Middle frontal gyrus (tissue), 1 donor: ENCODE data around the gene HYCC2.
"Not testable (repeated sequence)": the region's sequence is repeated elsewhere in the genome, so short reads cannot be mapped to it uniquely, and the experiment has no call there.

Experiments used
- DNase-seq: peaks from one replicate; pipeline ENCODE4 v3.0.0-alpha.2; 2015; ENCODE audit warnings: low spot score; ENCODE audit errors: extremely low spot score

HYCC2 gene

DNA sequence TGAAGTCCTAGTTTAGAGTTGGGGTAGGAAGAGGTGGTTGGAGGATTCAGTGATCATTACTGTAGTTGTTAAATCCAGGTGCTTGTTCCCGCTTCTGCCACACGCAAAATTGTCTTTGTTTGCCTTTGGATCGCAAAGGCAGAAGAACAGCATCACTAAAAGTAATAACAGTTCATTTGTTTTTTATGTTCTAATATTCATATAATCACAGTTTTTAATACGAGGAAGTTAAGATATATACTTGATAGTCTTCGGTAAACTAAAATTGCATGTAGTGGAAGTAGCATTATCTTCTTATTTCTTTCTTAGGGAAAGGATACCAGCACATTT, 695 bp upstream of the HYCC2 start:
- no peak for DNase-seq

DNA sequence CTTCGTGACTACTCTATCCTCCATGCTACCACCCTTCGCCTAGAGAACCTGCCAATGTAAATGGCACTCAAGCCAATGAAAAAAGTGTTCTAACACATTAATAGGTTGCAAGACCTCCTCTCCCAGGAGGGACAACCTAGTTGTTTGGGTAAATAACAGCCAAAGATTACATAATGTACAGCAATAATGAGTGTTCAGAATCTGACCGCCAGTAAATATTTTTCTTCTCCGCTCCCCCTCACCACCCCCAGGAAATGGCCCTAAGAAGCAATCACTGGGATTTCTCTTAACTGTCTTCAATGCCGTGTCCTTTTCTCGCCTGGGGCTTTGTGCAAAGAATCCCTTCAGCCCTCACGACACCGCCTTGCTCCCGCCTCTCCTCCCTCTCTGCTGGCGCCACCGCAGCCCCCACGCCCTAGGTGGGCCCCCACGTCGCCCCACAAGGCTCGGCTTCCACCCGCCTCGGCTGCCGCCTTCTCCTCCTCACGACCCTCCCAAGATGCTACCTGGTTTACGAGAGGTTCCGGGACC, 458 bp downstream of the HYCC2 start:
- DNase-seq = no peak

DNA sequence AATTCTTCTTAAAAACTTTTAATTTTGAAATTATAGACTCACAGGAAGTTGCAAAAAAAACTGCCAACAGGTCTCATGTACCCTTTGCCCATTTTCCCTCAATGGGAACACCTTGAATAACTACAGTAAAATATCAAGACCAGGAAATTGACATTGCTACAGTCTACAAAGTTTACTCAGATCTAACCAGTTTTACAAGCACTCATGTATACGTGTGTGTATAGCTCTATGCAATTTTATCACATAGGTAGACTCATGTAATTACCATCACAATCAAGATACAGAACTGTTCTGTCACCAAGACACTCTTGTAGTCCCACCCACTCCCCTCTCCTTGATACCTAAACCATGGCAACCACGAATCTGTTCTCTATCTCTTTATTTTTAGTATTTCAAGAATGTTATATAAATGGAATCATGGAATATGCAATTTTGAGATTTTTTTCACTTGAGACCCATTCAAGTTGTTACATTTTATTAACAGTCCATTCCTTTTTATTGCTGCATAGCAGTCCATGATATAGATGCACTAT, 6.6 kb downstream of the HYCC2 start:
- no peak for DNase-seq

DNA sequence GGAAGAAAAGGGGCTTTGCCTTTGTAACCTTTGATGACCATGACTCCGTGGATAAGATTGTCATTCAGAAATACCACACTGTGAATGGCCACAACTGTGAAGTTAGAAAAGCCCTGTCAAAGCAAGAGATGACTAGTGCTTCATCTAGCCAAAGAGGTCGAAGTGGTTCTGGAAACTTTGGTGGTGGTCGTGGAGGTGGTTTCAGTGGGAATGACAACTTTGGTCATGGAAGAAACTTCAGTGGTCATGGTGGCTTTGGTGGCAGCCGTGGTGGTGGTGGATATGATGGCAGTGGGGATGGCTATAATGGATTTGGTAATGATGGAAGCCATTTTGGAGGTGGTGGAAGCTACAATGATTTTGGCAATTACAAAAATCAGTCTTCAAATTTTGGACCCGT, 8.0 kb downstream of the HYCC2 start:
- DNase-seq = not testable (repeated sequence)

DNA sequence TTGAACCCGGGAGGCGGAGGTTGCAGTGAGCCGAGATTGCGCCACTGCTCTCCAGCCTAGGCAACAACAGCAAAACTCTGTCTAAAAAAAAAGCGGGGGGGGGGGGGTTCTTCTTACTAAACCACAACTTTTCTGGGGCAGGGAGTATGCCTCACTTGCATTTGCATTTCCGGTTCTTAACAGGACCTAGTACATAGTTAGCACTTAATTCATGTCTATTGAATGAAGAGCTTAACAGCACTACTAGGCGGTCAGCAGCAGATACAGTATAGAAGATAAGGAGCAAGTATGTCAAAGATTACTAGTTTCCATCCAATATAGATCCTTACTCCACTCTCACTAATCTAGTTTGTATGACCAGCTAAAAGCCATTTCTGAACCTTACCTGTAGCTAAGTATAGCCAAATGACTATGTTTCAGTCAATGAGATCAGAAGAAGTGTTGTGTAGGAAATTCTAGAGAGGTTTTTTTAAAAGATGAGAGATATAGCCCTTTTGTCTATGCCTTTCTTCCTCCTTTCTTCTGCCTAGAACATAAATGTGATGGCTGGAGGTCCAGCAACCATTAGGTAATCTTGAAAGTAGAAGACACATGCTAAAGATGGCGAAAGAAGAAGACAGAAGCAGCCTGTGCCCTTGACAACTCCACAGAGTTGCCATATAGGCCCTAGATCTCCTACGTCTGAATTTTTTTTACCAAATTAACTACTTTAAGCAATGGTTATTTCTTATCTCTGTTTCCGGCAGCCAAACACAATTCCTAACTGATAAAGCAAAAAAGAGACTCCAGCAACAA, 11.3 kb downstream of the HYCC2 start:
- DNase-seq = no peak

DNA sequence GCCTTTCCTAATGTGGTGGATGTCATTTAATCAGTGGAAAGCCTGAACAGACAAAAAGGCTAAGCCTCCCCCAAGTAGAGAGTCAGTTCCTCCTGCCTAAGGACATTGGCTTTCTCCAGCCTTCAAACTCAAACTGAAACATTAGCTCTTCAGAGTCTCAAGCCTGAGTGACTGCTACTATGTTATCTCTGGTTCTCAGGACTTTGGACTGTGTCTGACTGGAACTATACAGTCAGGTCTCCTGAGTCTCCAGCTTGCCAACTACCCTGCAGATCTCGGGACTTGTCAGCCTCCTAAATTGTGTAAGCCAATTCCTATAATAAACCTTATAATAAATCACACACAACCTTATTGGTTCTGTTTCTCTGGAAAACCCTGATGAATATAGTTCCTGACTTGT, 12.6 kb downstream of the HYCC2 start:
- DNase-seq = no peak

DNA sequence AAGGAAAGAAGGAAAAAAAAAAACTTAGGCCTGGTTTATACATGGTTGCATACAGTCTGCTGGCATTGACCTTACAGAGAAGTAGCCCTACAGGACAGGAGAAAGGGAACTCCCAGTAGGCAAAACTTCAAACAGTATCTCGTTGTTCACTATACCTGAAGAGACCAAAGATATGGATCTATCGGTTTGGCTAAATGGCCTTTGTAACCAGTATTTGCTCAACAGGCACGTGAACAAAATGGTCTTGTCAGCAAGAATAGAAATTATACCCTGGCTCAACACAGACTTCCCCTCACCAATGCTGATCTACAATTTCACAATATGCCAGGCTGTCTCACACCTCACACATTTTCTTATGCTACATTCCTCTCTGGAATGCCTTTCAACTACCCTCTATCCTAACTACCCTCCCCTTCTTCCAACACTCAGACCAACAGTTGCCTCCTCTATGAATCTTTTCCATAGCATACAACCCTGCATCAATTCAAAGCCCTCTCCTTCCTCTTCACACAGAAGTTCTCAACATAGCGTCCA, 13.7 kb downstream of the HYCC2 start:
- no peak for DNase-seq

DNA sequence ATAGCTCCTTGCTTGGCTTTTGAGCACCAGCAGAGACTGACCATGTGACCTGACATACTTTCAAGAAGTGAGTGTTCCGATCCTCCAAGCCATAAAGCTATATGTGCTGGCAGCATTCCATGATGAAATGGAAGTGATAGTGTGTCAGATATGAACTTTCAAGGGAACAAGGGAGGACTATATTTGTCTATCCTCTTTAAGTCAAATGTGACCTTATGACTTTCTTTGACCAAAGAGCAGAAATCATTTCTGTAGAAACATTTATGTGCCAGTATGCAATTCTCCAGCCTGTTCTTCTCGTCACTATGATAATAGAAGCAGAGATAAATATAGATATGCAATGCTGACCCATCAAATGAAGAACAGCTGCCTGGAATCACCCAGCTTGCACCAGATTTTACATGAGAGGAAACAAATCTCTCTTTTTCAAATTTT, 14.4 kb downstream of the HYCC2 start:
- DNase-seq = no peak

DNA sequence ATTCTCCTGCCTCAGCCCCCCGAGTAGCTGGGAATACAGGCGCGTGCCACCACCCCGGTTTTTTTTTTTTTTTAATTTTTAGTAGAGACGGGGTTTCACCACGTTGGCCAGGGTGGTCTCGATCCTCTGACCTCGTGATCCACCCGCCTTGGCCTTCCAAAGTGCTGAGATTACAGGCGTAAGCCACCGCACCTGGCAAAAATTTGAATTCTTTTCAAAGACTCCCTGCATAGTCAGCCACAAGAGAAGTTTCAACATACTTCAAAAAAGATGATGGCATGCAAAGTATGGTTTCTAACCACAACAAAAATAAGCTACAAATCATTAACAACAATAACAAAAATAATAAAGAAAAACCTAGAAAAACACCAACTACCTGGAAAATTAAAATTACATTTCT, 22.0 kb downstream of the HYCC2 start:
- no peak for DNase-seq

DNA sequence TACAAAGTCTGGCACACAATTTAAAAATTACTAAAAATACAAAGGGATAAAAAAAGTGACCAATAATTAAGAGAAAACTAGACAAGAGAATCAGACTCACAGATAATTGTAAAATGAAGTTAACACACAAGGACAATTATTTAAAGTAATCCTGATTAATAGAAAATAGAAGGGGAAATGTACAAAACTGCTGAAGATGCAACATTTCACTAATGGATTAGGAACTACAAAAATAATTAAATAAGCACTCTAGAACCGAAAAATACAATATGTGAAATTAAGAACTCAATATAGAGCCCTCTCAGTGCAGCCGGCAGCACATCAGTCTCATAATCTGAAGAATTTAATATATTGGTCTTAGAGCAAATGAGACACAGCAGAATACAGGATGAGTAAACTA, 24.6 kb downstream of the HYCC2 start:
- no peak for DNase-seq

DNA sequence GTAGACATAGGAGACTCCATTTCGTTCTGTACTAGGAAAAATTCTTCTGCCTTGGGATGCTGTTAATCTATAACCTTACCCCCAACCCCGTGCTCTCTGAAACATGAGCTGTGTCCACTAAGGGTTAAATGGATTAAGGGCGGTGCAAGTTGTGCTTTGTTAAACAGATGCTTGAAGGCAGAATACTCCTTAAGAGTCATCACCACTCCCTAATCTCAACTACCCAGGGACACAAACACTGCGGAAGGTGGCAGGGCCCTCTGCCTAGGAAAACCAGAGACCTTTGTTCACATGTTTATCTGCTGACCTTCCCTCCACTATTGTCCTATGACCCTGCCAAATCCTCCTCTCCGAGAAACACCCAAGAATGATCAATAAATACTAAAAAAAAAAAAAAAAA, 28.4 kb downstream of the HYCC2 start:
- not testable (repeated sequence) for DNase-seq

DNA sequence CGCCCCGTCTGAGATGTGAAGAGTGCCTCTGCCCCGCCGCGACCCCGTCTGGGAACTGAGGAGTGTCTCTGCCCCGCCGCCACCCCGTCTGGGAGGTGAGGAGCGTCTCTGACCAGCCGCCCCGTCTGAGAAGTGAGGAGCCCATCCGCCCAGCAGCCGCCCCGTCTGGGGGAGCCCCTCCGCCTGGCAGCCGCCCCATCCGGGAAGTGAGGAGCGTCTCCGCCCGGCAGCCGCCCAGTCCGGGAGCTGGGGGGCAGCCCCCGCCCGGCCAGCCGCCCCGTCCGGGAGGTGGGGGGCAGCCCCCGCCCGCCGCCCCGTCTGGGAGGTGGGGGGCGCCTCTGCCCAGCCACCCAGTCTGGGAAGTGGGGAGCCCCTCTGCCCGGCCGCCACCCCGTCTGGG, 29.0 kb downstream of the HYCC2 start:
- DNase-seq = not testable (repeated sequence)

DNA sequence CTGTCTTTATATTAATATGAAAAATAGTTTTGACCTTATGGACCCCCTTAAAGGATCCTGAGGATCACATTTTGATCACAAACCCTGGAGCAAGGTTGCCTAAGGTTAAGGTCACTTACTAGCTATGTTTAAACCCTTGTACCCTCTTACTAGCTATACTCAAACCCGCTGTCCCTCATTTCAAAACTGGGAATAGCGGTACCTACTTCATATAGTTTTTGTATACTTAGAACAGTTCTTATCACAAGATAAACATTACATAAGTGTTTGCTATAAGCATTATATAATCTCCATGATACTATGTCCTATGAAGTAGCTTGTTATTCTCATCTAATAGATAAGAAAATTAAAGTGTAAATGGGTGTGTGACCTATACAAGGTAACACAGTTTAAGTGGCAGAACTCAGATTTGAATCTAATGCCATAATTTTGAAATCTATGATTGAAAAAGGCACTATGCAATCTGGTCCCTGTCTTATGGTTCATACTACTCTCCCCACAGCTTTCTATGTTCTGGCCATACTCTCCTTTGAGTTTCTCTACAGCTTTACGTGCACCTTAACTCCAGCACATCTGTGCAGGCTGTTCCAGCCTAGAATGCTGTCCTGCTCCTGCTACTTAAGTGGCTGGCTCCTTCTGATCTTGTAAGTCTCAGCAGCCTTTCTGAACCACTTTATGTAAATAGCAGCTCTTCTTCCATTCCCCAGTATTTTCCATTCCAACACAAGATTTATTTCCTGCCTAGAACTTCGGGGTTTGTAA, 30.4 kb downstream of the HYCC2 start:
- DNase-seq = no peak

DNA sequence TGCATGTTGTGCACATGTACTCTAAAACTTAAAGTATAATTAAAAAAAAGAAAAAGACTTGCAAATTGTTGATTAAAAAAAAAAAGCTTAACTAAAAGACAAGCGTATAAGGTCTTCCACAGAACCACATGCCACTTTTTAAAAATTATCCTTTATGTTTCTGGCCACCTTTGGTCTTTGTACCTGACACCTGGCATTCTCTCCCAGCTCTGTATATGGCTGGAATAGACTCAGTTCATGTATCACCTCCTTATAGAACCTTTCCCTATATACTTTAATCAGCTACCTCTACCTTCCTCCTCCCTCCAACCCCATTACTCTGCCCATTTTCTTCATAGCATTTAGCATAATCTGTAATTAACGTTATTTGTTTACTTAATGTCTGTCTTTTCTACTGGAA, 32.6 kb downstream of the HYCC2 start:
- DNase-seq = no peak

DNA sequence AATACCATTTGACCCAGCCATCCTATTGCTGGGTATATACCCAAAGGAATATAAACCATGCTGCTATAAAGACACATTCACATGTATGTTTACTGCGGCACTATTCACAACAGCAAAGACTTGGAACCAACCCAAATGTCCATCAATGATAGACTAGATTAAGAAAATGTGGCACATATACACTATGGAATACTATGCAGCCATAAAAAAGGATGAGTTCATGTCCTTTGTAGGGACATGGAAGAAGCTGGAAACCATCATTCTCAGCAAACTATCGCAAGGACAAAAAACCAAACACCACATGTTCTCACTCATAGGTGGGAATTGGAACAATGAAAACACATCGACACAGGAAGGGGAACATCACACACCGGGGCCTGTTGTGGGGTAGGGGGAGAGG, 33.1 kb downstream of the HYCC2 start:
- DNase-seq = not testable (repeated sequence)

DNA sequence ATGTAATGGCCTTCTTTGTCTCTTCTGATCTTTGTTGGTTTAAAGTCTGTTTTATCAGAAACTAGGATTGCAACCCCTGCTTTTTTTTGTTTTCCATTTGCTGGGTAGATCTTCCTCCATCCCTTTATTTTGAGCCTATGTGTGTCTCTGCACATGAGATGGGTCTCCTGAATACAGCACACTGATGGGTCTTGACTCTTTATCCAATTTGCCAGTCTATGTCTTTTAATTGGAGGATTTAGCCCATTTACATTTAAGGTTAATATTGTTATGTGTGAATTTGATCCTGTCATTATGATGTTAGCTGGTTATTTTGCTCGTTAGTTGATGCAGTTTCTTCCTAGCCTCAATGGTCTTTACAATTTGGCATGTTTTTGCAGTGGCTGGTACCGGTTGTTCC, 37.1 kb downstream of the HYCC2 start:
- not testable (repeated sequence) for DNase-seq

DNA sequence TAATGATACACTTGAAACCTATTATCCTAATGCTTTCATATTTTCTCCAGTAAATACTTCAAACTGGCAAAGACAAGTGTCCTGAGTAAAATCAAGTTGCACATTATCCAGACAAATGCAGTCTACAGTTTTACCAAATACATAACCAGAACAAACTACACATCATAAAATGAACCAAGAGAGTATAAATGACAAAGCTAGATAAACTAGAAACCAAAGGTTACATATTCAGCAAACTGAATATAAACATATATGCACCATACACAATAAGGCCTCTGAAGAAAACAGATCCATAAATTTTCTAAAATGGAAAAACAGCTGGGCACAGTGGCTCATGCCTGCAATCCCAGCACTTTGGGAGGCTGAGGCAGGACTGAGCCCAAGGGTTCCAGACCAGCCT, 47.0 kb downstream of the HYCC2 start:
- no peak for DNase-seq

DNA sequence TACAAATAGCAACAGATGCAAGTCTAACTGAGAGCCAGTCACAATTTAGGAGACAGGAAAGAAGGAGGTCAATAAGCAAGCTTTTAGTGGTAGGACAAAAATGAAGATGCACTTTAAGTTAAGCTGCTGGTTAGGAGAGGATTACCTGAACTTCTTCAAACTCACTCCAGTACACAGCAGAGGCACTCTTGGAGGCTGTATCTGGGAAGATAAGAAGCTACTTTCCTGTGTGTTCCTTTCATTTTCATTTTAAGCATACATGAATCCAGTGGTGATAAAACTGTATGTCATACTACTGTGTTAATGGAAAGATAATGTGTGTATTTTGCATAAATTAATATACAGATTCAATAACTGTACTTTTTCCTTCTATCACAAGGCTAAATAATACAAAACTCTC, 49.6 kb downstream of the HYCC2 start:
- DNase-seq = no peak
